Thymus (tissue), 11 donors: ENCODE measurements around the gene OR13C8. TPM values are rescaled to one million over a fixed set of nuclear protein-coding genes. Genes with fewer than 3 reads are reported as not detected.
"Not testable (repeated sequence)": the region's sequence is repeated elsewhere in the genome, so short reads cannot be mapped to it uniquely, and the experiment has no call there.

Experiments used
- DNase-seq, 9 donors: peaks; one replicate each; pipeline ENCODE4 v3.0.0-alpha.2; 2013; ENCODE audit warnings: low spot score in 9 of 9, low read depth in 6 of 9, missing footprints in 1 of 9
- H3K27ac ChIP-seq, 2 donors: one replicate each; pipeline ENCODE4 v1.5.1; 2013; ENCODE audit warnings: control low read depth in 1 of 2, low read depth in 1 of 2, low read length in 1 of 2, mild to moderate bottlenecking in 1 of 2, moderate library complexity in 1 of 2
- H3K27me3 ChIP-seq, 2 donors: one replicate each; pipeline ENCODE4 v1.5.1; 2013; ENCODE audit warnings: low read length in 1 of 2; ENCODE audit not compliant: control insufficient read depth in 2 of 2, insufficient read depth in 1 of 2
- H3K36me3 ChIP-seq, 2 donors: one replicate each; pipeline ENCODE4 v1.5.1; 2013; ENCODE audit warnings: low read length in 1 of 2, mild to moderate bottlenecking in 1 of 2, moderate library complexity in 1 of 2; ENCODE audit not compliant: control insufficient read depth in 2 of 2, insufficient read depth in 2 of 2
- H3K4me1 ChIP-seq, 2 donors: one replicate each; pipeline ENCODE4 v1.5.1; 2013; ENCODE audit warnings: low read length in 2 of 2; ENCODE audit not compliant: control insufficient read depth in 2 of 2, insufficient read depth in 2 of 2
- H3K4me3 ChIP-seq, 2 donors: one replicate each; pipeline ENCODE4 v1.5.1; 2013; ENCODE audit warnings: low read length in 2 of 2, control low read depth in 1 of 2, mild to moderate bottlenecking in 1 of 2
- H3K9me3 ChIP-seq, 2 donors: one replicate each; pipeline ENCODE4 v1.5.1; 2013; ENCODE audit warnings: low read length in 1 of 2, mild to moderate bottlenecking in 1 of 2; ENCODE audit not compliant: control insufficient read depth in 2 of 2, insufficient read depth in 1 of 2
- WGBS: extraction: QIAGEN DNeasy Blood & Tissue Kit; methylation state at CpG from one replicate; pipeline ENCODE4 v1.1.7; 2013; 5-methylcytosine and 5-hydroxymethylcytosine counted together
- polyA plus RNA-seq: library from polyadenylated mRNA; stranded (reverse); fragments of 200-250 nt; gene quantifications from one replicate; pipeline ENCODE4 v1.2.3, GENCODE V29; 2013
- total RNA-seq: library from RNA; stranded (reverse); fragments of 120-200 nt; gene quantifications from one replicate; pipeline ENCODE4 v1.2.4, GENCODE V29; 2013
- donor health status: healthy.

The OR13C8 gene
- total and polyA plus RNA-seq, 2 donors, result 0.02 TPM; not detected in 1

DNA sequence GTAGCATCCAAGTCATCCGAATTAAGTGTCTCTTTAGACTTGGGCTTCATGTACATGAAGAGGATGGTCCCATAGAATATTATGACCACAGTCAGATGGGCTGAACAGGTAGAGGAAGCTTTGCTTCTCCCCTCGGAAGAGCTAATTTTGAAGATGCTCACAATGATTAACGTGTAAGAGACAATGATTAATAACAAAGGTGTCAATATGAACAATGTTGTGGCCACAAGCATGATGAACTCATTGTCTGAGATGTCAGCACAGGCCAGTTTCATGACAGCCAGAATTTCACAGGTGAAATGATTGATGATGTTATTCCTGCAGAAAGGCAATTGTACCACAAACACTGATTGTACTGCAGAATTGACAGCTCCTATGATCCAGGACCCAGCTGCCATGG, 35.8 kb downstream of the OR13C8 start:
- Histone ChIP-seq H3K27me3 (no peaks in the 10 kb centered on the region), H3K4me3 (no peak overlapping the region), H3K4me1 (no peaks in the 10 kb centered on the region), H3K9me3 (no peaks in the 10 kb centered on the region), H3K27ac (no peak overlapping the region), H3K36me3 (no peaks in the 10 kb centered on the region)
- no peak for DNase-seq
- 88% methylated on average over 3 of the region's 3 CpGs for WGBS

DNA sequence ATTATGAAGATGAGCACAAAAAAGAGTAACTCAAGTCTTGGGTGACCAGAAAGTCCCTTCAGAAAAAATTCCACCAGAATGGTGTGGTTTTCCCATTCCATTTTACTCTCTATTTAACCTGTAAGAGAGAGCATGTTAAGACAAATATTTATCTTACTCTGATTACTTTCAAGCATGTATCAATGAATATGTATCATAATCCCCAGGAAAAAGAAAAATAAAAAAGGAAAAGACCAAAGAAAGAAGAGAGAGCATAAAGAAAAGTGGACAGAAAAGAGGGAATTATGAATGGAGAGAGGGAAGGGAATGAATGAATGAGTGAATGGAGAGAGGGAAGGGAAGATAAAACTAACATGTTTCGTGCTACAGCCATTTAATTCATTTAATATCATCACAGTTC, 36.6 kb downstream of the OR13C8 start, which contains the start of gene OR13C2:
Gene OR13C2, minus strand, starts transcription at position 101 of the 400 bp plus-strand sequence. Its CDS starts 0 bp downstream, at position 101.
- not testable (repeated sequence) for H3K27me3 ChIP-seq, DNase-seq, H3K36me3 ChIP-seq, H3K4me1 ChIP-seq, H3K9me3 ChIP-seq, H3K4me3 ChIP-seq, H3K27ac ChIP-seq
- 74% methylated on average over 1 of the region's 1 CpG for WGBS

DNA sequence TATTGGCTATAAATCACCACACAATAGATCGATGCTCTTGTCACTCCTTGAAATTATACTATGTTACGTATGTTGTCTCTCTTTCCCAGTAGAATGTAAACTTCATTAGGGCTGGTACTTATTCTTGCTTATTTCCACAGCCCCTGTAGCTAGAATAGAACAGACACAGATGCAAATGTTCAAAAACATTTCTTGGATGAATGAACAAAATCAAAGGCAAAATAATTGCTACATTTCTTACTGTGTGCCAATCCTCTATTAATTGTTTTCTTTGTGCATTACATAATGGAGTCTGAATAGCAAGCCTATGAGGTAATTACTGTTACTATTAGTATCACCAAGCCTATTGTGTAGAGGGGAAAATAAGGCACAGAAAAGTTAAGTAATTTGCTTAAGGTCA, 37.2 kb downstream of the OR13C8 start:
- 98% methylated on average over 2 of the region's 2 CpGs for WGBS

DNA sequence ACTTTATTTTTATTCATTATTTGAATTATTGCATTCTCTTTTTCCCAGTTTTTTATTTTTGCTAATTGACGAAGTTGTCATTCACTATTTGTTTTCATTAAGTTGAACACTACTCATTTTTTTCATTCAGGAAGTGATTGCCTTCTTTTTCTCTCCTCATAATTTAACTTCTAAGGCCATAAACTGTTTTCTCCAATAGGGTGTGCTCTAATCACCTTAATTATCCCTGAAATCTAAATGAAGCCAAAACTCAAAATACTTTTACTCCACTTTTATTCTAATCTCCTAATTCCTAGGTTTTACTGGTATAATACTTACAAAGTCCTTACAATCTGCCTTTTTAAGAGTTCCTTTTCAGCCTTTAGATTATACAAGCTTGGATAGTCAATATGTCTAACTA, 39.4 kb downstream of the OR13C8 start:
- Histone ChIP-seq H3K36me3 (no peaks in the 10 kb centered on the region), H3K27ac (no peak overlapping the region), H3K27me3 (no peaks in the 10 kb centered on the region), H3K4me1 (no peaks in the 10 kb centered on the region), H3K9me3 (no peaks in the 10 kb centered on the region), H3K4me3 (no peak overlapping the region)
- 51% methylated on average over 1 of the region's 1 CpG for WGBS
- DNase-seq, result no peak

More for the DNA sequence above, 37.2 kb downstream of the OR13C8 start:
- Histone ChIP-seq H3K27ac (no peak overlapping the region), H3K4me3 (no peak overlapping the region), H3K9me3 (no peaks in the 10 kb centered on the region), H3K36me3 (no peaks in the 10 kb centered on the region), H3K27me3 (no peaks in the 10 kb centered on the region), H3K4me1 (no peaks in the 10 kb centered on the region)
- no peak for DNase-seq

DNA sequence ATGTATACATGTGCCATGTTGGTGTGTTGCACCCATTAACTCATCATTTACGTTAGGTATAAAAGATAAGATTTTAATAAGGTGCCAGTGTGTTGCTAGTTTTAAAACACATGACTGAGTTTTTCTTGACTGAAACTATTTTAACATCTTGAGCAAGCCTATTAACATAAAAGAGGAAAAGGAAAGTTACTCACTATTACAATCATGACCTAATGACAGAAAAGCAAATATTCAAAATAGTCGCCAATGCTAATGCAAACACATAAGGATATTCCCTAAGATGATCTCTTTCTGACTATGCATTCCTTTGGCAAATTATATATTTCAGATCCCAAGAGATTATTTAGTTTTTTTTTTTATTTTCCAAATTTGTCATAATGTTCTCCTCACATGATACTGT, 42.2 kb downstream of the OR13C8 start:
- no peaks in the 10 kb centered on the region for H3K9me3 ChIP-seq

DNA sequence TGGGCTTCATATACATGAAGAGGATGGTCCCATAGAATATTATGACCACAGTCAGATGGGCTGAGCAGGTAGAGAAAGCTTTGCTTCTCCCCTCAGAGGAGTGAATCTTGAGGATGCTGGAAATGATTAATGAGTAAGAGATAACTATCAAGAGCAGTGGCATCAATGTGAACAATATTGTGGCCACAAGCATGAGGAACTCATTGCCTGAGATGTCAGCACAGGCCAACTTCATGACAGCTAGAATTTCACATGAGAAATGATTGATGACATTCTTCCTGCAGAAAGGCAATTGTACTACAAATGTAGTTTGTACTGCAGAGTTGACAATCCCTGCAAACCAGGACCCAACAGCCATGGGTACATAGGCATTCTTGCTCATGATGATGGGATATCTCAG, 48.5 kb downstream of the OR13C8 start:
- Histone ChIP-seq H3K27ac (no peak overlapping the region), H3K36me3 (no peaks in the 10 kb centered on the region), H3K4me1 (no peaks in the 10 kb centered on the region), H3K9me3 (no peaks in the 10 kb centered on the region), H3K4me3 (no peak overlapping the region), H3K27me3 (no peaks in the 10 kb centered on the region)
- DNase-seq, result no peak

More for the DNA sequence above, 42.2 kb downstream of the OR13C8 start:
- WGBS, result 96% methylated on average over 2 of the region's 2 CpGs
- DNase-seq, result no peak
- no peaks in the 10 kb centered on the region for H3K27me3 ChIP-seq
- no peak overlapping the region for H3K27ac ChIP-seq
- no peak overlapping the region for H3K4me3 ChIP-seq
- no peaks in the 10 kb centered on the region for H3K4me1 ChIP-seq
- no peaks in the 10 kb centered on the region for H3K36me3 ChIP-seq

DNA sequence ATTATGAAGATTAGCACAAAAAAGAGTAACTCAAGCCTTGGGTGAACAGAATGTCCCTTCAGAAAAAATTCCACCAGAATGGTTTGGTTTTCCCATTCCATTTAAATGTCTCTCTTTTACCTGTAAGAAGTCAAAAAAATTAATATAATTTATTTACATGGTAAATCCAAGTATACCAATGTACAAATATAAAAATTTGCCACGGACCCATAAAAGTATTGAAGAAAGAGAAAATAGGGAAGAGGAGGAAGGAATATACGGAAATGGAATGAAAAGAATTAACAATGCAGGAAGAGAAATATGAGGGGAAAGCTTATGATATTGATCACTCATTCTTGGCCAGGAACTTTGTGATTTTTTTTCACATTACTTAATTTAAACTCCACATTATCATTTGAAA, 49.1 kb downstream of the OR13C8 start, which contains the start of gene OR13C9:
Gene OR13C9, minus strand, starts transcription at position 101 of the 400 bp plus-strand sequence. Its CDS starts 0 bp downstream, at position 101.
- Histone ChIP-seq H3K4me1 (no peaks in the 10 kb centered on the region), H3K4me3 (no peak within 1 kb of the TSS), H3K27me3 (no peaks in the 10 kb centered on the region), H3K36me3 (no peaks in the 10 kb centered on the region), H3K9me3 (no peaks in the 10 kb centered on the region), H3K27ac (no peak within 1 kb of the TSS)
- no peak for DNase-seq
- 86% methylated on average over 2 of the region's 2 CpGs for WGBS

Other genes with a start within 250 kb of the OR13C8 start
- not detected for gene OR13F1, start 64.9 kb upstream of the OR13C8 start, total RNA-seq
- gene OR13F1, start 64.9 kb upstream of the OR13C8 start, polyA plus RNA-seq, result not detected
- gene OR13C4, start 42.0 kb upstream of the OR13C8 start, total RNA-seq, result not detected
- gene OR13C4, start 42.0 kb upstream of the OR13C8 start, polyA plus RNA-seq, result not detected
- gene OR13C3, start 32.3 kb upstream of the OR13C8 start, total RNA-seq, result not detected
- not detected for gene OR13C3, start 32.3 kb upstream of the OR13C8 start, polyA plus RNA-seq
- not detected for gene OR13C5, start 30.2 kb downstream of the OR13C8 start, total RNA-seq
- not detected for gene OR13C5, start 30.2 kb downstream of the OR13C8 start, polyA plus RNA-seq
- not detected for gene OR13C2, start 36.5 kb downstream of the OR13C8 start, total RNA-seq
- gene OR13C2, start 36.5 kb downstream of the OR13C8 start, polyA plus RNA-seq, result not detected
- gene OR13C9, start 49.0 kb downstream of the OR13C8 start, total RNA-seq, result not detected
- not detected for gene OR13C9, start 49.0 kb downstream of the OR13C8 start, polyA plus RNA-seq
- gene OR13D1, start 125.3 kb downstream of the OR13C8 start, total RNA-seq, result not detected
- not detected for gene OR13D1, start 125.3 kb downstream of the OR13C8 start, polyA plus RNA-seq
- 40.9 TPM for gene NIPSNAP3A, start 178.5 kb downstream of the OR13C8 start, total RNA-seq
- 25.1 TPM for gene NIPSNAP3A, start 178.5 kb downstream of the OR13C8 start, polyA plus RNA-seq
- 2.4 TPM for gene NIPSNAP3B, start 195.0 kb downstream of the OR13C8 start, total RNA-seq
- 2.9 TPM for gene NIPSNAP3B, start 195.0 kb downstream of the OR13C8 start, polyA plus RNA-seq